Activated CD4-positive, alpha-beta memory T cell treated with anti-CD3 and anti-CD28 coated beads for 36 hours (primary cell): Measurements from ENCODE around the gene FAM222A. TPM values are rescaled to one million over a fixed set of nuclear protein-coding genes. Genes with fewer than 3 reads are reported as not detected.

Source experiments
- CTCF ChIA-PET: fragments of 350-600 bp; sonication (Branson Sonifier 250); formaldehyde crosslinking; loops from one replicate; lab custom pipeline; 2021; ENCODE audit warnings: antibody characterized with exemption, inconsistent platforms; lab: Charles Lee
- POLR2A ChIA-PET: fragments of 350-600 bp; sonication (Branson Sonifier 250); formaldehyde crosslinking; loops from one replicate; lab custom pipeline; 2021; ENCODE audit warnings: antibody characterized with exemption; lab: Charles Lee
- DNase-seq: peaks from one replicate; pipeline ENCODE4 v3.0.0-alpha.2; 2020
- H3K27ac Mint-ChIP-seq: one replicate; pipeline ENCODE4 v1.8.0; 2021; ENCODE audit warnings: mixed read lengths
- H3K27me3 Mint-ChIP-seq: one replicate; pipeline ENCODE4 v1.8.0; 2021; ENCODE audit warnings: mixed read lengths
- H3K36me3 Mint-ChIP-seq: one replicate; pipeline ENCODE4 v1.8.0; 2021; ENCODE audit warnings: mixed read lengths
- H3K4me1 Mint-ChIP-seq: one replicate; pipeline ENCODE4 v1.8.0; 2021; ENCODE audit warnings: low read depth, mixed read lengths
- H3K4me3 Mint-ChIP-seq: one replicate; pipeline ENCODE4 v1.8.0; 2021; ENCODE audit warnings: mild to moderate bottlenecking, mixed read lengths
- H3K9me3 Mint-ChIP-seq: one replicate; pipeline ENCODE4 v1.8.0; 2021; ENCODE audit warnings: mixed read lengths
- intact Hi-C: fragments of 100-400 bp; cut with micrococcal nuclease; formaldehyde crosslinking; loops from one replicate; pipeline ENCODE4 v1.15.1; 2023
- total RNA-seq, 2 experiments: library from RNA; stranded (reverse); gene quantifications; one replicate each; pipeline ENCODE4 v1.2.3, GENCODE V29; 2021

FAM222A gene
- total RNA-seq, 2 experiments from 2014 or later = 0.29 to 0.55 TPM

DNA sequence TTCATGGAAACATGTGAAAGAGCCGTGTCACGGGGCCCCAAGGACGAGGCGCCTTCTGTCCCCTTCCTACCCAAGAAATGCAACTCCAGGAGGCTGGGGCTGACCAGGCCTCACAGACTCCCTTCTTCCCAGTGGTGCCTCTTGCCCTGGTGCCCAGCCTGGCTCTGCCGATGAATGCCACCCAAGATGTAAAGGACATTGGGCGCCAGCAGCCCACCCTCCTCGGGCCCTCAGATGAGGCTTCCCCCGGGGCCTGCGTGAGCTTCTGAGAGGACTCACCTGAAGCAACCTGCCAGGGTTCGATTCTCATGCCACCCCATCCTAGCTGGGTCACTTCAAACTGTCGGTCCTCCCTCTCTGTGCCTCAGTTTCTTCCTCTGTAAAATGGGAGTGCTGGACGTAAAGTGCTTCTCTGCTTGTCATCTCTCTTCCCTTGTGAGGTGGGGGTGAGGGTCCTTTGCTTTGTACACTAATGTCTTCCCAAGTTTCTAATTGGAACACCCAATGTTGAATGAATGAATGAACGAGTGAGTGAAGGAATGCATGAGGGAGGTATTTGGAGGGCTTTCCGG is 10.8 kb downstream of the FAM222A start:
- no peak for DNase-seq
- POLR2A ChIA-PET = no interaction called here
- Mint-ChIP-seq H3K36me3 (no peaks in the 10 kb centered on the region), H3K9me3 (no peaks in the 10 kb centered on the region), H3K4me3 (no peak overlapping the region), H3K4me1 (no peaks in the 10 kb centered on the region), H3K27me3 (no peaks in the 10 kb centered on the region), H3K27ac (no peak overlapping the region)
- CTCF ChIA-PET = no interaction called here
- intact Hi-C loops = no loop called here

DNA sequence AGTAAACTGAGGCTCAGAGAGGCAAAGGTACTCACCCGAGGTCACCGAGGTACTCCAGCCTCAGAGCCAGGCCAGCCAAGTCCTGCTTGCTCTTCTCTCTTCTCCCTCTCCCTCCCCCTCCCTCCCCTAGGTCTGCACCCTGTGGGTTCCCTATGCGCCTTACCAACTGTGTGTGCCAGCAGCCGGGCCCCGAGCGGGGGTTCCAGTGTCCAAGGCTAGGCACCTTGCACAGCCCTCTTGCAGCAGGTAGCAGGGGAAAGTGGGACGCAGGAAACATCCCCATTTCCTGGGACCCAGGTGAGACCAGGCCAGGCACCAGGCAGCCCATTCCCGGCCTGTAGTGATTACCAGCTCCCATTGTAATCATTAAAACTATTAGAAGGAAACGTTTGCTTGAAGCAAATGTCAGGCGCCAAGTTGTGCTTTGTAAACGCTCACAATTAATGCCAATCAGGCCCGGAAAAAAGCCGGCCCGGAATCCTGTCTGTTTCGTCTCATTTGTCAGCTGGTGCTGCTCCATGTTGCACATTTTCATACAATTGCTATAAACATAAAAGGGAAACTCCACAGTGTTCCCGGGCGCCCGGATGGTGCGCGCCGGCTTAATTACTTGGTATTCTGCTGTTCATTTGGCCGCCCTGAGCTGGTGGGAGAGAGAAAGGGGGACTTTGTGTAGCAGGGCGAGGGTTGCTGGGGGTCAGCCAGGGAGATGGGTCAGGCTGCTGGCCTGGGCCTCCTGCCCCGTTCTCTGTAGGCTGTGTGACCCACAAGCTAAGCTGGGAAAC is 11.9 kb downstream of the FAM222A start:
- Mint-ChIP-seq H3K36me3 (no peaks in the 10 kb centered on the region), H3K27me3 (no peaks in the 10 kb centered on the region), H3K4me3 (no peak overlapping the region), H3K4me1 (no peaks in the 10 kb centered on the region), H3K9me3 (no peaks in the 10 kb centered on the region), H3K27ac (no peak overlapping the region)
- intact Hi-C loops = no loop called here
- ChIA-PET POLR2A (interaction anchor here (0.6 kb wide), 1 partner anchor 1165 kb away, joined by 4 read pairs; the partner anchor contains the start of gene SART3), CTCF (no interaction called here)
- no peak for DNase-seq

DNA sequence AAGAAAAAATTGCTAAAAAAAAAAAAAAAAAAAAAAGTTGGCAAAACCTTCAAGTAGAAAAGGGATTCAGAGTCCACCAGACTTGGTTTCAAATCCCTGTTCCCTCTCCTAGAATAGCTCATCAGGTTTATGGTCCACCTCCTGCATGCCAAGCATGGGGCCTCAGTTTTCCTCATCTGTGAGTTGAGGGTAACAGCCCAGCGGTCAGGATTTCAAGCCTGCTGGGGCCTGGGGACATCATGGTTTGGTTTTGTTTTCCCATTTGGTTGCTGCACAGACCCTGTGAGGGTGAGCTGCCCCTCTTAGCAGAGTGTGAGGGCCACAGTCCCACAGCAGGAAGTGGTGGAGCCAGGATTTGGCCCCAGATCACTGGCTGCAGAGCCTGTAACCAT is 12.5 kb downstream of the FAM222A start:
- H3K4me1 Mint-ChIP-seq = no peaks in the 10 kb centered on the region
- no peak for DNase-seq
- no peaks in the 10 kb centered on the region for H3K36me3 Mint-ChIP-seq
- intact Hi-C loops = no loop called here
- CTCF ChIA-PET = no interaction called here
- H3K27ac Mint-ChIP-seq = no peak overlapping the region
- POLR2A ChIA-PET = interaction anchor here (0.6 kb wide), 1 partner anchor 1165 kb away, joined by 4 read pairs; the partner anchor contains the start of gene SART3
- H3K4me3 Mint-ChIP-seq = no peak overlapping the region
- H3K27me3 Mint-ChIP-seq = no peaks in the 10 kb centered on the region
- H3K9me3 Mint-ChIP-seq = no peaks in the 10 kb centered on the region

DNA sequence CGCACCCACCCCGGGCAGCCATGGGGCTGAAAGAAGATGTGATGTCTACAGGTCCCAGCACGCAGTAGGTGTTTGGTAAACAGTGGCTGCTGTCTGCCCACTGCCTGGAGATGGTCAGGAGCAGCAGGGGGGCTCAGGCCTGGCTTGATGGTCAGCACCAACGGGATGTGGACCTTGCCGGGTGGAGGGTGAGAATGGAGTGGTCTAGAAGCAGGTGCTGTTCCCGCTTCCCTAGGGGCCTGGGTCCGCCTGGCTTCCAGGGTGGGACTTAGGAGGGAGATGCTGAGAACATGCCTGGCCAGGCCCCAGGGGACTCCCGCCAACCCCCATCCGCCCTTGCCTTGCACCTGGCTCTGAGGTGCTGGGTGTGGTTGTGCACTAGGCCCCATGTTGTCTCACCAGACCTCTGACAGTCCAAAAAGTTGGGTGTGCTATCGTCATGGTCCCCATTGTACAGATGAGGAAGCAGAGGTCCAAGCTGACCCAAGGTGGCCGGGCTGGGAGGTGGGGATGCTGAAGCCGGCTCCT is 12.9 kb downstream of the FAM222A start:
- DNase-seq = no peak
- H3K36me3 Mint-ChIP-seq = no peaks in the 10 kb centered on the region
- H3K4me3 Mint-ChIP-seq = no peak overlapping the region
- CTCF ChIA-PET = no interaction called here
- H3K27ac Mint-ChIP-seq = no peak overlapping the region
- H3K27me3 Mint-ChIP-seq = no peaks in the 10 kb centered on the region
- H3K9me3 Mint-ChIP-seq = no peaks in the 10 kb centered on the region
- POLR2A ChIA-PET = no interaction called here
- H3K4me1 Mint-ChIP-seq = no peaks in the 10 kb centered on the region
- intact Hi-C loops = no loop called here

DNA sequence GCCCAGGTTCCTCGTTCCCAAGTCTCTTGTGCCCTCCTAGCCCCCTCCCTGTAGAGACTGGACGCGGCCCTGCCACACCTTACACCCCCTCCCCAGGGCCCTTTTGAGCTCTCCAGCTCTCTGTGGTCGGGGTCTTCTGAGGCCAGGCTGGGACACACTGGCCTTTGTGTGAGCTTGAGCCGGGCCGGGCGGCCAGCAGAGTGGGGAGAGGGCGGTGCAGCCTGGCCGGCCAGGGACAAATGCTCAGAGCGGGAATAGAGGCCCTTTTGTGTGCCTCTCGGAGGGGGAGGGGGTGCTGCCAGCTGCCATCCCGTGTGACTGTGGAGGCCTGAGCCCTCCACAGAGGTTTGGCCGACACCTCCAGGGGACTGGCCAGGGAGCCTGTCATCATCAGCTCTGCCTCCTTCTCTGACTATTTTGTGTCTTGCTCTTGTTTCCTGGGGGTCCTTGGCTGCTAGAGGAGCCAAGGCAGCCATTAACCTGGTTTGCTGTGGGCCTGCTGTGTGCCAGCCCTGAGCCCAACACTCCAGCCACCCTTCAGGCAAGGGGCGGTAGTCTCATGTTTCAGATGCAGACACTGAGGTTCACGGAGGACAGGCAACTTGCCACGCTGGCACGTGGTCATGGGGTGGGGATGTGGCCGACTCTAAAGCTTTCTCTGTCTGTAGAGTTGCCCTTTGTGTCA is 13.6 kb downstream of the FAM222A start:
- ChIA-PET CTCF (no interaction called here), POLR2A (no interaction called here)
- Mint-ChIP-seq H3K4me3 (no peak overlapping the region), H3K4me1 (no peaks in the 10 kb centered on the region), H3K9me3 (no peaks in the 10 kb centered on the region), H3K36me3 (no peaks in the 10 kb centered on the region), H3K27me3 (no peaks in the 10 kb centered on the region), H3K27ac (no peak overlapping the region)
- no peak for DNase-seq
- intact Hi-C loops = no loop called here

DNA sequence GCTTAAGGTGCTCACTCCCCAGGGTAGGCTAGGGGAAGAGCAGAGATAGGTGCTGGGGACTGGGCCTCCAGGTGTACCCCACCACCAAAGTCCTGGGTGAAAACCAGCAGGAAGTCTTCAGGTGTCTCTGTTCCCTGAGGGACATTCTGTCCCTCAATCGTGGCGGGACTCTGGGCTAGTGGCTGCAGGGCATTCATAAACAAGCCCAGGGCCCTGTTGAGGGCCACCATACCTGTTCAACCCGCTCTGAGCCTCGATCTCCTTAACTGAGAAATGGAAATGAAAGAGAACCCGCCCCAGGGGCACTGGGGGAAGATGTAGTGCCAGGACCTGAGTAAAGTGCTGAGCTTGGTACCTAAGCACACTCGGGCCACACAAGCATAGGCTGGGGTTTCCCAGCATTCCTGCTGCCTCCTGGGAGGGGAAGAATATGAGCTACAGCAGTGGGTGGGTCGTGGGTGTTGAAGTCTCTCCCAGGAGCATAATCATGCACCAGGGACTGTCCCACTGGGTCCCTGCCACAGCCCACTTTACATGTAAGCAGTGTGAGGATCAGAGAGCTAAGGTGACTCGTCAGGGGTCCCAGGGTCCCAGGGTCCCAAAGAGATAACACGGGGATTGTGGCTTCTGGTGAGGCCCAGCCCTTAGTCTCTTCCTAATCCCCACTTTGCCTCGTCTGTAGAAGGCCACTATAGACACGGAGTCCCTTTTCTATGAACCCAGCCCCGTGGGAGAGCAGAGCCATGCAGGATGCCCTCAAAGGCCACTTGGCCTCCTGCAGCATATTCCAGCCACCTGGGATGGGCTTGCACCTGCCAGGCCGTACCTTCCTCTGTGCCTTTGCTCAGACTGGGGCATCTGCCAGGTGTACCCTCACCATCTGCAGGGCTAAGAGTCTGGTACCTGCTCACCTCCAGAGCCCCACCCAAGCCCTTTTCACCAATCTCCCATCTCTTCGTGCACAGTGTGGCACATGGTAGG is 14.4 kb downstream of the FAM222A start:
- Mint-ChIP-seq H3K27me3 (peaks cover 4% of the 10 kb centered on the region), H3K4me3 (no peak overlapping the region), H3K4me1 (no peaks in the 10 kb centered on the region), H3K9me3 (no peaks in the 10 kb centered on the region), H3K27ac (no peak overlapping the region), H3K36me3 (no peaks in the 10 kb centered on the region)
- CTCF ChIA-PET = no interaction called here
- no peak for DNase-seq
- intact Hi-C loops = no loop called here
- POLR2A ChIA-PET = no interaction called here

DNA sequence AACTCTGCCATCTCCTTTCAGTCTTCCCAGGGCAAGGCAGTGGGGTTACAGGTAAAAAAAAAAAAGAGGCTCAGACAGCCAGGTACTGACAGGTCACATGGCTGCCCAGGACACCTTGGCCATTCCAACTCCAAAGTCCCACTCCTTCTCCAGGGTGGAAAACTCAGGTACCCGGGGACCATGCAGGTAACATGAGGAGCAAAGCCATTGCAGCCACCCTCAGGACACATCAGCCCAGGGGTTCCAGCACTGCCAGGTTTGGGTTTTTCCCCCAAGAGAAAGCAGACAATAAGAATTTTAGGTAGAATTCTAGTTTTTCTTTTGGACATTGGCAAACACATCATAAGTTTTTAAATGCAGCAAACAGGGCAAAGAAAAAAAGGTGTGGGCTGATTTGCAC is 15.3 kb downstream of the FAM222A start:
- CTCF ChIA-PET = interaction anchor here (1.1 kb wide), 1 partner anchor 15 kb away, joined by 3 read pairs; the partner anchor contains the start of gene FAM222A
- Mint-ChIP-seq H3K4me3 (no peak overlapping the region), H3K27ac (no peak overlapping the region), H3K9me3 (no peaks in the 10 kb centered on the region), H3K4me1 (no peaks in the 10 kb centered on the region), H3K36me3 (no peaks in the 10 kb centered on the region), H3K27me3 (peaks cover 8% of the 10 kb centered on the region)
- no peak for DNase-seq
- intact Hi-C loops = no loop called here
- POLR2A ChIA-PET = no interaction called here

DNA sequence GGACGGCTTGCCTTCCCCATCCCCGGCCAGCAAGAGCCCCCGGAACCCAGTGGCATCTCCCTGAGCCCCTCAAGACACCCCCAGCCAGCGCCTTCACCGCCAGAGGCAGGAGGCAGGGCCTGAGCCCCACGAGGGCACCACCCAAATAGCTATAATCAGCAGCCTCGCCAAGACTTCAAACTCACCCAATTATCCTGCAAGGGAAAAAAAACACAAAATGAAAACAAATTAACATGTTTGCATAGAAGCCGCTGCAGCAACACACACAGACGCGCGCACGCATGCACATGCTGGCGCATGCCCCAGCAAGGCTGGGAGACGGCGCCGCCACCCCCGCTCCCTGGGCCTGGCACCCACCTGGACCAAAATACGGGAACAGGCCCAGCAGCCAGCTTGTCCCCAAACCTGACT is 15.8 kb downstream of the FAM222A start:
- H3K9me3 Mint-ChIP-seq = no peaks in the 10 kb centered on the region
- no peaks in the 10 kb centered on the region for H3K4me1 Mint-ChIP-seq
- H3K4me3 Mint-ChIP-seq = no peak overlapping the region
- no peaks in the 10 kb centered on the region for H3K36me3 Mint-ChIP-seq
- no peak overlapping the region for H3K27ac Mint-ChIP-seq
- intact Hi-C loops = no loop called here
- ChIA-PET POLR2A (no interaction called here), CTCF (interaction anchor here (1.1 kb wide), 1 partner anchor 15 kb away, joined by 3 read pairs; the partner anchor contains the start of gene FAM222A)
- H3K27me3 Mint-ChIP-seq = peaks cover 8% of the 10 kb centered on the region
- no peak for DNase-seq

DNA sequence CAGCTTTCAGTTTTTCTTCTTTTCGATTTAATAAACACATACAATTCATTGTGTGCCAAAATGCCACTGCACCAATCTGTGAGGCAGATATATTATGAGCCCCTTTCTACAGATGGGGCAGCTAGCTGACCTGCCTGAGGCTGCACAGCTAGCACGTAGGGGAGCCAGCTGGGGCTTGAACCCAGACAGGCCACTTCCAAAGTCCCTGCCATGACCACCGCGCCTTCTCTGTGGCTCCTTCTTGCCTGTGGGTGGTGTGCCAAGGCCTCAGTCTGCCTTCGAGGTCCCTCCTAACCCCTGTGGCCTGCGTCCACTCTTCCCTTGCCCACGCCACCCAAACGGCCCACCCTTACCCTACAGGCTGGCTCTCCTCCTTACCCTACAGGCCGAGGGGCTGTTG is 16.2 kb downstream of the FAM222A start:
- Mint-ChIP-seq H3K27me3 (peaks cover 10% of the 10 kb centered on the region), H3K27ac (no peak overlapping the region), H3K4me1 (no peaks in the 10 kb centered on the region), H3K36me3 (no peaks in the 10 kb centered on the region), H3K9me3 (no peaks in the 10 kb centered on the region), H3K4me3 (no peak overlapping the region)
- ChIA-PET POLR2A (no interaction called here), CTCF (interaction anchor here (1.1 kb wide), 1 partner anchor 16 kb away, joined by 3 read pairs; the partner anchor contains the start of gene FAM222A)
- intact Hi-C loops = no loop called here
- DNase-seq = no peak

DNA sequence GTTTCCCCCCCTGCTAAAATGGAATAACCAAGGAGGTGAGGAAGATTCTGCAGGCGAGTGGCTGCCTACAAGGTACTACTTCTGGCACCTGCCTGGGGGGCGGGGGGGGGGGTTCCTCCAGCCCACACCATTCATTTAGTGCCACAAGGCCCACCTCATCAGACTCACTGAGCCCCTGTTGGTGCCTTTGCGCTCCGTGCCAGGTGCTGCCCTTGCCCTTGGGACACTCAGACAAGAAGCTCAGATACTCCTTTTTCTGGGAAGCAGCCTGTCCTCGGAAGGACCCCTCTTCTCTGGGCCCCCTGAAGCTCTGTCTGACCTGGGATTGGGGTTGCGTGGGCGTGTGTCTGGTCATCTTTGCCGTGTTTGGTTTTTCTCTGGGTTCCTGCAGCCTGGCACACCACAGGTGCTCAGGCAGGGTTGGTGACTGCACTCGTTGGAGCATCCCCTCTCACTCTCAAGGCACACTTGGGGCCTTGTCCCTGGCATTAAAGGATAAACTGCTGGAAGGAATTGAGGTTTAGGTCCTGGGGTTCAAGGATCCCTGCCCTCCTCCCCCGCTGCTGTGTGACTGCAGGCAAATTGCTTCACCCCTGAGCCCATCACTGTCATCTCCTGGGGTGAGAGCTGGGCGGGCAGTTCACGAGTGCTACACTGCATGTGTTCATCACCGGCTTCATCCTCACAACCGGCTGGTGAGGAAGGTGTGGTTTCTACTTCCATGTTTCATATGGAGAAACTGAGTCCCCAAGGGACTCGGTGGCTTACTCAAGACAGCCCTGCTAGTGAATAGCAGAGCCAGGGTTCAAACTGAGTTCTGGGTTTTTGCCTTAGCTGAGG is 16.9 kb downstream of the FAM222A start:
- H3K4me1 Mint-ChIP-seq = no peaks in the 10 kb centered on the region
- CTCF ChIA-PET = no interaction called here

DNA sequence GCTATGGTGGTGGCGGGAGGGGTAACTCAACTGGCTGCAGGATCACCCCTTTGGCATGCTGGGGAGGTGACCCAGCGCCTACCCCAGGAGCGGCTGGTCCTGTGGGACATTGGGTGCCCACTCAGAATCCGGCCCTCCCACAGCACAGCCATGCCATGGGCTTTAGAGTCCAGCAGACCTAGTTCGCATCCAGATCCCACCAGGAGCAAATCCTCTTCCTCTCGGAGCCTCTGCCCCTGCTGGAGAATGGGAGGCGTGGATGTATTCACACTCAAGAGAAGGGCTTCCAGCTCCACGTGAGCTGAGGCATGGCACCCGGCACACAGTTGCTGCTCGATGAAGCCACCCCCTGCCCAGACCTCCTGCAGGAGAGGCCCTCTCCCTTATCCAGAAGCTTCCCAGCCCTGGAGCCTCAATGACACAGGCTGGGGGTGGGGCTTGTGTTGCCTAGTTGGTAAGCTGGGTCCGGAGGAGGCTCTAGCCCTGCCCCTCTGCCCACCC is 17.7 kb downstream of the FAM222A start:
- Mint-ChIP-seq H3K4me1 (no peaks in the 10 kb centered on the region), H3K9me3 (no peaks in the 10 kb centered on the region), H3K36me3 (no peaks in the 10 kb centered on the region), H3K27ac (no peak overlapping the region), H3K27me3 (peaks cover 17% of the 10 kb centered on the region), H3K4me3 (no peak overlapping the region)
- DNase-seq = no peak
- intact Hi-C loops = no loop called here
- POLR2A ChIA-PET = no interaction called here
- CTCF ChIA-PET = no interaction called here

More for the DNA sequence above, 16.9 kb downstream of the FAM222A start:
- H3K36me3 Mint-ChIP-seq = no peaks in the 10 kb centered on the region
- no peaks in the 10 kb centered on the region for H3K9me3 Mint-ChIP-seq
- POLR2A ChIA-PET = no interaction called here
- H3K27me3 Mint-ChIP-seq = peaks cover 16% of the 10 kb centered on the region
- H3K4me3 Mint-ChIP-seq = no peak overlapping the region
- H3K27ac Mint-ChIP-seq = no peak overlapping the region
- intact Hi-C loops = no loop called here
- DNase-seq = no peak
